Activated CD8-positive, alpha-beta T cell treated with anti-CD3 and anti-CD28 coated beads for 36 hours (primary cell): ENCODE measurements around the gene TEP1. TPM values are rescaled to one million over a fixed set of nuclear protein-coding genes. Genes with fewer than 3 reads are reported as not detected.

Experiments used
- ATAC-seq: fragments of 200-7000 bp; cut with Tn5 transposase; one replicate; pipeline ENCODE4 v1.10.0; 2021; ENCODE audit warnings: mild to moderate bottlenecking, moderate library complexity
- CTCF ChIA-PET: fragments of 350-600 bp; sonication (Branson Sonifier 250); formaldehyde crosslinking; loops from one replicate; lab custom pipeline; 2021; ENCODE audit warnings: antibody characterized with exemption; lab: Charles Lee
- POLR2A ChIA-PET: fragments of 350-600 bp; sonication (Branson Sonifier 250); formaldehyde crosslinking; loops from one replicate; lab custom pipeline; 2021; ENCODE audit warnings: antibody characterized with exemption; lab: Charles Lee
- DNase-seq: peaks from one replicate; pipeline ENCODE4 v3.0.0-alpha.2; 2020
- H3K27ac Mint-ChIP-seq: one replicate; pipeline ENCODE4 v1.8.0; 2021; ENCODE audit warnings: mild to moderate bottlenecking, mixed read lengths
- H3K27me3 Mint-ChIP-seq: one replicate; pipeline ENCODE4 v1.8.0; 2021; ENCODE audit warnings: mixed read lengths
- H3K36me3 Mint-ChIP-seq: one replicate; pipeline ENCODE4 v1.8.0; 2021; ENCODE audit warnings: low read depth, mixed read lengths
- H3K4me1 Mint-ChIP-seq: one replicate; pipeline ENCODE4 v1.8.0; 2021; ENCODE audit warnings: low read depth, mixed read lengths
- H3K4me3 Mint-ChIP-seq: one replicate; pipeline ENCODE4 v1.8.0; 2021; ENCODE audit warnings: mild to moderate bottlenecking, moderate library complexity, mixed read lengths
- H3K9me3 Mint-ChIP-seq: one replicate; pipeline ENCODE4 v1.8.0; 2021; ENCODE audit warnings: mixed read lengths
- CTCF ChIP-seq: fragments of 200-600 bp; IDR thresholded peaks from one replicate; pipeline ENCODE4 v1.8.0; 2022; ENCODE audit warnings: antibody characterized with exemption, mild to moderate bottlenecking
- intact Hi-C: fragments of 100-400 bp; cut with micrococcal nuclease; formaldehyde crosslinking; loops from one replicate; pipeline ENCODE4 v1.10.0; 2022
- total RNA-seq, 2 experiments: library from RNA; stranded (reverse); gene quantifications; one replicate each; pipeline ENCODE4 v1.2.3, GENCODE V29; 2021

TEP1 gene
- total RNA-seq, 2 experiments from 2014 or later: 22.8 to 25.3 TPM

DNA sequence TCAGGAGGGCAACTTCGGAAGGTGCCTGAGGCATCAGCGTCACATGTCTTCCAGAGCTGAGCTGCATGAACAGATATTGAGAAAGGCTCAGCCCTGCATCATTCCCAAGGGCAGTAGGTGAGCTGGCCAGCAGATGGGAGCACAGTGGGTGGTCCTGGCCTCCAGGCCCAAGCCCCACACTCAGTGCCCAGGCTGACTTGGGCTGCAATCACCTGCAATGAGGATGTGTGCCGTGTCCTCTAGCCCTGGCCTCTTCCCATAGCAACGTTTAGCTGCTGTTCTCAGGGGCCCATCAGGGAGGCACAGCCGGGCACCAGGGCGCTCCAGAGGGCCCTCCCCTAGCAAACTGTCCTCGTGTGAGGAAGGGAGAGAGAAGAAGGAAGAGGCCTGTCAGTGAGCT lies 32.0 kb downstream of the TEP1 start:
- Mint-ChIP-seq H3K4me1 (peaks cover 5% of the 10 kb centered on the region), H3K36me3 (peaks cover 42% of the 10 kb centered on the region), H3K9me3 (no peaks in the 10 kb centered on the region), H3K4me3 (no peak overlapping the region), H3K27ac (no peak overlapping the region), H3K27me3 (no peaks in the 10 kb centered on the region)
- ATAC-seq (no peak), DNase-seq (no peak)
- ChIA-PET CTCF (no interaction called here), POLR2A (interaction anchor here (1.2 to 1.6 kb wide), 3 partner anchors 10 to 38 kb away, joined by 3 to 5 read pairs (median 4); partner anchors contain the start of gene PARP2)
- intact Hi-C loops: no loop called here
- no peak for TF ChIP-seq CTCF

DNA sequence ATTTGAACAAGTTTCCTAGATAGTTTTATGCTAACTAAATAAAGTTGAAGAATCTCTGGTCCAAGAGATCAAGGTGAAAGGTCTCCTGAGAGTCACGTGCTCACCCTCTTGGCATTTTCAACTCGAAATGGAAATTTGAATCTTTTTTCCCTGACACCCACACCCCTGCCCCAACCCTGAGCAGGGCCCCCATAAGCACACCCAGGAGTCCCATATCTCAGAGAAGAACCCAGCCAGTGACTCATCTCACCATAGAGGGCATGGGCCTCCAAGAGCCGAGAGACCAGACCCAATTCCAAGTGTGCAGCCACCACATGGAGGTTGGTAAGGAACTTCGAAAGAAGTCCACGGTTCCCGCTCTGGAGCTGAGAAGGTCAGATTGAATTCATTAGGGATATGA lies 32.6 kb downstream of the TEP1 start:
- Mint-ChIP-seq H3K9me3 (no peaks in the 10 kb centered on the region), H3K27ac (peak overlapping the region; percentile 7), H3K4me3 (no peak overlapping the region), H3K27me3 (no peaks in the 10 kb centered on the region), H3K4me1 (peaks cover 5% of the 10 kb centered on the region), H3K36me3 (peaks cover 39% of the 10 kb centered on the region)
- intact Hi-C loops: no loop called here
- ChIA-PET POLR2A (interaction anchor here (1.6 kb wide), 1 partner anchor 10 kb away, joined by 4 read pairs; no protein-coding TSS in a partner anchor), CTCF (no interaction called here)
- ATAC-seq: no peak
- DNase-seq: no peak
- no peak for TF ChIP-seq CTCF

GRCh38 chr14:20379743-20380142 lies 33.6 kb downstream of the TEP1 start:
- POLR2A ChIA-PET: no interaction called here
- H3K27me3 Mint-ChIP-seq: no peaks in the 10 kb centered on the region
- H3K36me3 Mint-ChIP-seq: peaks cover 40% of the 10 kb centered on the region

DNA sequence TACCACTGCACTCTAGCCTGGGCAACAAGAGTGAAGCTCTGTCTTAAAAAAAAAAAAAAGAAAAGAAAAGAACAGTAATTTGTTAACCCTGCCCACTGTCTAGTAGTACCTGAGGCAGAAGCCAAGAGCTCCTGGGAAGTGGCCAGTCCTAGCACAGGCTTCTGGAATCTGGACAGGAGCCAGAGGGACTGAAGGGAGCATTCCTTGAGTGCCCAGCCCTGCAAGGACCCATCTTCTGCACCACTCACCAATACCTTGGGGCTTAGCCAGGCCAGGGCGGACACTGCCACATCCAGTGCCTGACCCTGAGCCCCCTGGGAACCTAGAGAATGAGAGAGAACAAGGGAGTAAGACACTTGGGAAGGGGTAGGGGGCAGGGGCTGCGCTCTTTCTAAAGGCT lies 36.1 kb downstream of the TEP1 start:
- POLR2A ChIA-PET: interaction anchor here (1.1 kb wide), 1 partner anchor 26 kb away, joined by 3 read pairs; no protein-coding TSS in a partner anchor
- no peaks in the 10 kb centered on the region for H3K9me3 Mint-ChIP-seq
- ATAC-seq (no peak), DNase-seq (no peak)
- H3K27me3 Mint-ChIP-seq: no peaks in the 10 kb centered on the region
- intact Hi-C loops: no loop called here
- no peak for TF ChIP-seq CTCF
- peaks cover 5% of the 10 kb centered on the region for H3K4me1 Mint-ChIP-seq
- CTCF ChIA-PET: no interaction called here
- H3K4me3 Mint-ChIP-seq: no peak overlapping the region
- H3K36me3 Mint-ChIP-seq: peaks cover 38% of the 10 kb centered on the region
- H3K27ac Mint-ChIP-seq: no peak overlapping the region

More at GRCh38 chr14:20379743-20380142, 33.6 kb downstream of the TEP1 start:
- ATAC-seq: no peak
- H3K4me3 Mint-ChIP-seq: no peak overlapping the region
- H3K27ac Mint-ChIP-seq: no peak overlapping the region
- H3K9me3 Mint-ChIP-seq: no peaks in the 10 kb centered on the region
- no peak for TF ChIP-seq CTCF
- peaks cover 5% of the 10 kb centered on the region for H3K4me1 Mint-ChIP-seq
- DNase-seq: no peak
- intact Hi-C loops: no loop called here
- CTCF ChIA-PET: no interaction called here

DNA sequence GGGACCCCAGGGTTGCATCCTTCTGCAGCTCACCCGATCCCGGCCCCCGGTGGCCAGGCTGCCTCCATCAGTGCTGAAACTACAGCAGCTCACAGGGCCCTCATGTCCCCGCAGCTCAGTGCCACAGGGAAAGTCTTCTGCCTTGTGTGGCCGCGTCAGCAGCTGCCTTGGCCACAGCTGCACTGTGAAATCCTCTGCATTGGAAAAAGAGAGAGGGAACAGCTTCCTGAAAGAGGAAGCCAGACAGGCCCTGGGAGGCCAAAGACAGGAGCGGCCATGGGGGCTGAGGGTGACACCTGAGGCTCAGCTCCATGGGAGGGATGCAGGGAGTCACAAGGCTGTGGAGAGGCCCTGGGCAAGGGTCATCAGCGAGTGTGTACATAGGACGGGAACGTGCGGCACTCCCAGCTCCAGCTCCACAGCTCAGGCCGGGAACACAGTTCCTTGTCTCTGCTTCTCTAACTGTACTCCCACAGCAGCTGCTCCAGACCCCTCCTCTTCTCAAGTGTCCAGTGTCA lies 37.2 kb downstream of the TEP1 start:
- intact Hi-C loops: no loop called here
- Mint-ChIP-seq H3K4me3 (no peak overlapping the region), H3K27ac (no peak overlapping the region), H3K9me3 (no peaks in the 10 kb centered on the region), H3K36me3 (peaks cover 39% of the 10 kb centered on the region), H3K27me3 (no peaks in the 10 kb centered on the region), H3K4me1 (peaks cover 5% of the 10 kb centered on the region)
- no peak for DNase-seq
- ChIA-PET CTCF (interaction anchor here (1.0 kb wide), 3 partner anchors 9 to 20 kb away, joined by 3 to 4 read pairs (median 4); no protein-coding TSS in a partner anchor), POLR2A (interaction anchor here (1.0 kb wide), 2 partner anchors 10 to 24 kb away, joined by 3 read pairs; no protein-coding TSS in a partner anchor)
- TF ChIP-seq CTCF: no peak
- no peak for ATAC-seq
